K562 (cell line): Measurements from ENCODE around the gene PALLD. TPM values are rescaled to one million over a fixed set of nuclear protein-coding genes. Genes with fewer than 3 reads are reported as not detected.
"Not testable (repeated sequence)": the region's sequence is repeated elsewhere in the genome, so short reads cannot be mapped to it uniquely, and the experiment has no call there.

ENCODE experiments used
- ATAC-seq: fragments of 200-7000 bp; cut with Tn5 transposase; 3 replicates; pipeline ENCODE4 v1.9.1; 2020; ENCODE audit warnings: moderate library complexity
- BruUV-seq: library from RNA; stranded (reverse); fragments of 400-500 nt; replicated peaks from 2 replicates; lab custom pipeline; 2021; lab: Mats Ljungman, UMichigan
- CTCF ChIA-PET: fragments of 300-600 bp; formaldehyde crosslinking; extraction: SDS; loops from one replicate; lab custom pipeline; 2021; ENCODE audit warnings: low intra/inter-chr PET ratio; lab: Yijun Ruan, JAX
- POLR2A ChIA-PET: fragments of 300-600, 350-650 bp; sonication (Branson Sonifier 250); formaldehyde crosslinking; extraction: SDS; loops from one replicate; lab custom pipeline; 2021; ENCODE audit warnings: antibody characterized with exemption, inconsistent platforms; lab: Yijun Ruan, JAX
- DNase-seq, 4 experiments: peaks; one replicate each; pipeline versions ENCODE4 v3.0.0 to v3.0.0-alpha.2; 2011 to 2018; ENCODE audit warnings: low spot score in 3 of 4, mixed read lengths in 3 of 4; ENCODE audit errors: extremely low read depth in 1 of 4
- FAIRE-seq: peaks from 2 replicates; lab custom pipeline; 2011; peaks lifted over from hg19 to GRCh38; lab: Jason Lieb, UNC
- H2AFZ ChIP-seq: 2 replicates; pipeline ENCODE4 v1.6.0; 2011; ENCODE audit warnings: low read depth, low read length, control low read depth, inconsistent platforms
- H3K27ac ChIP-seq: fragments of 200-600 bp; 3 replicates; pipeline ENCODE4 v1.8.0; 2011; ENCODE audit warnings: low read depth, mild to moderate bottlenecking, control low read depth, inconsistent platforms, low read length, moderate library complexity, mixed read lengths; ENCODE audit errors: extremely low read depth
- H3K27me3 ChIP-seq, 2 experiments: fragments of 300-600 bp in 1 of 2; 2 replicates in 1 of 2; 3 replicates in 1 of 2; pipeline versions ENCODE4 v1.6.0 to v1.8.0; 2011; ENCODE audit warnings: inconsistent platforms in 2 of 2, low read length in 2 of 2, mild to moderate bottlenecking in 1 of 2, mixed read lengths in 1 of 2, moderate library complexity in 1 of 2; ENCODE audit not compliant: control insufficient read depth in 2 of 2, insufficient read depth in 2 of 2
- H3K36me3 ChIP-seq: fragments of 300-600 bp; 3 replicates; pipeline ENCODE4 v1.8.0; 2011; ENCODE audit warnings: mild to moderate bottlenecking, low read length, inconsistent platforms; ENCODE audit not compliant: control insufficient read depth, insufficient read depth
- H3K4me1 ChIP-seq, 2 experiments: fragments of 200-600 bp in 1 of 2; replicated peaks in 1 of 2; 2 replicates in 1 of 2; 3 replicates in 1 of 2; pipeline versions ENCODE4 v1.5.1 to v1.8.0; 2011; ENCODE audit warnings: inconsistent platforms in 2 of 2, low read length in 2 of 2, mild to moderate bottlenecking in 1 of 2, mixed read lengths in 1 of 2, moderate library complexity in 1 of 2; ENCODE audit not compliant: control insufficient read depth in 2 of 2, insufficient read depth in 2 of 2
- H3K4me2 ChIP-seq: 2 replicates; pipeline ENCODE4 v1.6.1; 2011; ENCODE audit warnings: low read length, control low read depth, inconsistent platforms, mixed read lengths; ENCODE audit not compliant: insufficient read depth
- H3K4me3 ChIP-seq: fragments of 200-600 bp; sonication (generic), shearing (Covaris generic); 2 replicates; pipeline ENCODE4 v1.5.1; 2016; ENCODE audit warnings: control low read depth, inconsistent platforms
- H3K79me2 ChIP-seq: fragments of 200-600 bp; 3 replicates; pipeline ENCODE4 v1.8.0; 2011; ENCODE audit warnings: low read length, inconsistent platforms; ENCODE audit not compliant: control insufficient read depth, insufficient read depth
- H3K9ac ChIP-seq, 2 experiments: 2 replicates each; pipeline versions ENCODE4 v1.6.0 to v1.6.1; 2011; ENCODE audit warnings: low read depth in 2 of 2, low read length in 2 of 2, control low read depth in 1 of 2, inconsistent platforms in 1 of 2, mild to moderate bottlenecking in 1 of 2, mixed read lengths in 1 of 2; ENCODE audit not compliant: insufficient read depth in 1 of 2
- H3K9me1 ChIP-seq: one replicate; pipeline ENCODE4 v1.6.0; 2011; ENCODE audit warnings: inconsistent platforms, mild to moderate bottlenecking, low read length, moderate library complexity; ENCODE audit not compliant: control insufficient read depth, insufficient read depth
- H3K9me3 ChIP-seq: replicated peaks from 2 replicates; pipeline ENCODE4 v1.5.1; 2011; ENCODE audit warnings: low read depth, low read length, inconsistent platforms; ENCODE audit not compliant: control insufficient read depth, insufficient read depth
- H4K20me1 ChIP-seq: replicated peaks from 2 replicates; pipeline ENCODE4 v1.6.1; 2011; ENCODE audit warnings: low read length, inconsistent platforms, mixed read lengths; ENCODE audit not compliant: control insufficient read depth, insufficient read depth
- CHAMP1 ChIP-seq: fragments of 450-650 bp; IDR thresholded peaks from 2 replicates; pipeline ENCODE4 v1.6.1; 2016; ENCODE audit warnings: mild to moderate bottlenecking
- HBP1 ChIP-seq: fragments of 450-650 bp; formaldehyde crosslinking; IDR thresholded peaks from 2 replicates; pipeline ENCODE4 v1.4.0; 2022; ENCODE audit warnings: missing genetic modification characterization
- THAP7 ChIP-seq: fragments of 250-450 bp; sonication (Bioruptor Pico); IDR thresholded peaks from 2 replicates; pipeline ENCODE4 v1.5.0; 2021
- TRIM28 ChIP-seq: fragments of 450-650 bp; IDR thresholded peaks from 2 replicates; pipeline ENCODE4 v1.6.1; 2017
- ZNF146 ChIP-seq: IDR thresholded peaks from one replicate; pipeline ENCODE4 v1.6.1; 2018; ENCODE audit warnings: missing compliant biosample characterization; ENCODE audit not compliant: unreplicated experiment
- ZNF347 ChIP-seq: fragments of 450-650 bp; formaldehyde crosslinking; IDR thresholded peaks from 2 replicates; pipeline ENCODE4 v1.4.0; 2020; ENCODE audit warnings: low read depth, mild to moderate bottlenecking, moderate library complexity
- ZNF668 ChIP-seq: fragments of 250-450 bp; sonication (Bioruptor Pico); IDR thresholded peaks from 2 replicates; pipeline ENCODE4 v1.8.0; 2022; ENCODE audit warnings: mild to moderate bottlenecking, inconsistent platforms
- ZNF717 ChIP-seq: fragments of 250-450 bp; sonication (Bioruptor Pico); IDR thresholded peaks from 2 replicates; pipeline ENCODE4 v1.5.0; 2021
- WGBS: fragments of 100-300 bp; shearing (Covaris generic); methylation state at CpG from one replicate; pipeline ENCODE4 v1.1.6; 2016; ENCODE audit warnings: low coverage, mixed read lengths; ENCODE audit not compliant: insufficient coverage; ENCODE audit errors: missing lambda C conversion rate; 5-methylcytosine and 5-hydroxymethylcytosine counted together
- in situ Hi-C: fragments of 300-500 bp; cut with MboI; formaldehyde crosslinking; loops from 4 replicates; pipeline ENCODE4 v1.15.0; 2018; ENCODE audit warnings: inconsistent platforms, mixed read lengths
- intact Hi-C: fragments of 100-400 bp; cut with micrococcal nuclease; formaldehyde crosslinking; loops from 2 replicates; pipeline ENCODE4 v1.14.2; 2022
- polyA plus RNA-seq, 8 experiments: library from polyadenylated mRNA; depleted of rRNA in 4 of 8; stranded (reverse) in 5 of 8; unstranded in 3 of 8; fragments of >200 nt; fragmentation: Nextera tagmentation in 2 of 8; fragmentation: Illumina TruSeq in 1 of 8; extraction: Ambion mirVana in 2 of 8; extraction: Trizol in 1 of 8; gene quantifications; 2 replicates each; pipeline versions ENCODE4 v1.2.1 to v1.2.3, GENCODE V29; 2011 to 2014; ENCODE audit warnings: inconsistent platforms in 1 of 8, missing spikeins in 1 of 8
- total RNA-seq, 7 experiments: library from RNA; depleted of rRNA in 6 of 7; stranded (reverse); fragments of >200 nt in 6 of 7; fragmentation: Illumina TruSeq in 2 of 7; extraction: Trizol in 2 of 7; gene quantifications; 2 replicates each; pipeline versions ENCODE4 v1.2.1 to v1.2.3, GENCODE V29; 2011 to 2021; ENCODE audit warnings: low replicate concordance in 1 of 7

The PALLD gene
- total and polyA plus RNA-seq, 9 of the 15 experiments (the other 6 are each of a cell fraction or from before 2014, with no cell fraction given): 0.01 to 0.35 (median 0.06) TPM; not detected in 3

DNA sequence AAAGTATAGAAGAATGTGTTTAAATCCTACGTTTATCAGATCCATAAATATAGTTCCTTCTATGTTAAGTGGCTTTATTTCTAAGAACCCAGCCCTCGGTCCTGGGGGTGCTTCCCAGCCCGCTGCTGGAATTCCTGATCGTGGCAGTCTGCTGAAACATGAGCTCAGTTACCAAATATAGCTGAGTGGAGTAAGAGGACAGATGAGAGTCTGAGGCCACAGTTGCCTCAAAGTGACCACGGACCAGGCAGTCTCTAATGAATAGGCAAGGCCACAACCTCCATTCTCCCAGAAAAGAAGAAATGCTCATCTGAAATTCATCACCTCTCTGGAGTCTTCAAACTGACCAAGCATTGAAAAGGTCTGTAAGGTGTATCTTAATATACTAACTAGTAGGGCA lies at the start of gene PALLD (continued):
- TF ChIP-seq CHAMP1: no peak
- no peak for TF ChIP-seq ZNF347 (CRISPR knock-in tag)
- no peak for TF ChIP-seq ZNF717 (CRISPR knock-in tag)
- no peak for TF ChIP-seq TRIM28
- no peak for TF ChIP-seq HBP1 (CRISPR knock-in tag)
- no peak for TF ChIP-seq ZNF668 (CRISPR knock-in tag)
- TF ChIP-seq THAP7 (CRISPR knock-in tag): no peak
- TF ChIP-seq, all 486 proteins: peak for 0

- intact Hi-C loops, H3K27ac ChIP-seq, ATAC-seq, H3K4me3 ChIP-seq, in situ Hi-C loops, H3K27me3 ChIP-seq, H2AFZ ChIP-seq, FAIRE-seq, H3K79me2 ChIP-seq, H3K9me1 ChIP-seq, POLR2A ChIA-PET, CTCF ChIA-PET, H4K20me1 ChIP-seq, H3K4me2 ChIP-seq, H3K9ac ChIP-seq, H3K9me3 ChIP-seq, H3K4me1 ChIP-seq, DNase-seq, H3K36me3 ChIP-seq, BruUV-seq: not testable (repeated sequence)
- TF ChIP-seq ZNF146 (CRISPR knock-in tag): peak; percentile 55
- WGBS: 9% methylated on average over 1 of the region's 3 CpGs
Observed at GRCh38 chr4:168449063-168449462, 47.8 kb upstream of the PALLD start.
